LNCAP (cell line): Measurements from ENCODE around the gene DBN1.

Experiments
- TF ChIP-seq, protein P1 (sequence below): fragments of 450-650 bp; IDR thresholded peaks from 2 replicates; pipeline ENCODE4 v1.5.1; 2017; ENCODE audit warnings: mild to moderate bottlenecking

The DBN1 gene

GRCh38 chr5:177410575-177410974 lies 62.9 kb downstream of the DBN1 start:
- TF ChIP-seq, protein P1, sequence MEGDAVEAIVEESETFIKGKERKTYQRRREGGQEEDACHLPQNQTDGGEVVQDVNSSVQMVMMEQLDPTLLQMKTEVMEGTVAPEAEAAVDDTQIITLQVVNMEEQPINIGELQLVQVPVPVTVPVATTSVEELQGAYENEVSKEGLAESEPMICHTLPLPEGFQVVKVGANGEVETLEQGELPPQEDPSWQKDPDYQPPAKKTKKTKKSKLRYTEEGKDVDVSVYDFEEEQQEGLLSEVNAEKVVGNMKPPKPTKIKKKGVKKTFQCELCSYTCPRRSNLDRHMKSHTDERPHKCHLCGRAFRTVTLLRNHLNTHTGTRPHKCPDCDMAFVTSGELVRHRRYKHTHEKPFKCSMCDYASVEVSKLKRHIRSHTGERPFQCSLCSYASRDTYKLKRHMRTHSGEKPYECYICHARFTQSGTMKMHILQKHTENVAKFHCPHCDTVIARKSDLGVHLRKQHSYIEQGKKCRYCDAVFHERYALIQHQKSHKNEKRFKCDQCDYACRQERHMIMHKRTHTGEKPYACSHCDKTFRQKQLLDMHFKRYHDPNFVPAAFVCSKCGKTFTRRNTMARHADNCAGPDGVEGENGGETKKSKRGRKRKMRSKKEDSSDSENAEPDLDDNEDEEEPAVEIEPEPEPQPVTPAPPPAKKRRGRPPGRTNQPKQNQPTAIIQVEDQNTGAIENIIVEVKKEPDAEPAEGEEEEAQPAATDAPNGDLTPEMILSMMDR = no peak

DNA sequence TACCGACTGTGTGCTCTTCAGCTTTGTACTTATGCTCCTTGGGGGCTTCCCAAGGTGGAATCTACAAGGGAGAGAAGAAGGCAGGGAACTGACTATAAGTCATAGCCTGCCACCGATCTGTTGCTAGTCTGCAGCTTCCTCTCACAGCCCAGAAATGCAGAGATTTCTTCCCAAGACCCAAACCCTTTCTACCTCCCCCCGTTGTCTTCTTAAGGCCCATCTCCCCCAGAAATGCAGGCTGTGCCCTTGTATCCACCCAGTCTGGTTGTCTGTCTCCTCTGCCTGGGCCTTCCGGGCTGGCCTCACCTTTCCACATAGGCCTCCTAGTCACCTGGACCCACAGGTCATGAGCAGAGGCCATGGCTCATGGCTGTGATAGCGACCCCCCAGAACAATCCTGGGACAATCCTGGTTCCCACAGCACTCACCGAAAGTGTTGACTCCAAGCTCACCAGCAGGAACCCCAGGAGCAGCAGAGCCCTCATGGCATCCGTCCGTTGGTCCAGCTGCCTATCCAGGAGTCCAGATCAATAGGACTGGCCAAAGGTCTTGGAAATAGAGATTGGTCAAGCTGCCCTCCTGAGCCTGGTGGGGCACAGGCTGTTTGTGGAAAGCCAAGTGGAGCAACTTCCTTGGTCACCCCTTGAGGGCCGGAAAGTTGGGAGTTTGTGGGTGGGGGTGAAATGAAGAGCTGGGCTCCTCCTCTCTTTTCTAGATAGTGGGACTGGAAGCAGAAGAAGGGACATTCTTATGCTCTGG lies 64.2 kb downstream of the DBN1 start, which contains the start of gene F12:
Gene F12, minus strand, starts transcription at position 522 of the 759 bp plus-strand sequence. Its CDS starts 37 bp downstream, at position 485.
- TF ChIP-seq, protein P1 = no peak
